ENCODE measurements around the gene PMP22. TPM values are rescaled to one million over a fixed set of nuclear protein-coding genes. Genes with fewer than 3 reads are reported as not detected.
A peak's percentile ranks its signal among the peaks of the same experiment; 100 is the strongest.

The PMP22 gene
- total and polyA plus RNA-seq, 2 of the 13 experiments (the other 11 are each of a cell fraction or from before 2014, with no cell fraction given): 5.7 to 6.2 TPM

GRCh38 chr17:15260376-15261257, 4.5 kb downstream of the PMP22 start (continued):
- TF ChIP-seq GLI4 (CRISPR knock-in tag; IDR thresholded peaks at IDR 0.05; ENCODE audit: borderline replicate concordance): 0 out of 2 replicates have a peak, but pooled peaks have one; percentile 35
- no peak for TF ChIP-seq ZNF878 (CRISPR knock-in tag; IDR thresholded peaks at IDR 0.05)
- TF ChIP-seq ZNF607 (CRISPR knock-in tag; IDR thresholded peaks at IDR 0.05; ENCODE audit: borderline replicate concordance): no peak
- no peak for TF ChIP-seq PRDM10 (CRISPR knock-in tag; IDR thresholded peaks at IDR 0.05; ENCODE audit: low read depth)
- no peak for TF ChIP-seq ZNF670 (CRISPR knock-in tag; IDR thresholded peaks at IDR 0.05; ENCODE audit: borderline replicate concordance)
- no peak for TF ChIP-seq PITX1 (CRISPR knock-in tag; IDR thresholded peaks at IDR 0.05)
- no peak for TF ChIP-seq MLX (CRISPR knock-in tag; IDR thresholded peaks at IDR 0.05)
- TF ChIP-seq ZSCAN12 (CRISPR knock-in tag; IDR thresholded peaks at IDR 0.05): no peak
- no peak for TF ChIP-seq HNRNPL (IDR thresholded peaks at IDR 0.05; ENCODE audit: low read depth, low read length)
- TF ChIP-seq, protein P1, sequence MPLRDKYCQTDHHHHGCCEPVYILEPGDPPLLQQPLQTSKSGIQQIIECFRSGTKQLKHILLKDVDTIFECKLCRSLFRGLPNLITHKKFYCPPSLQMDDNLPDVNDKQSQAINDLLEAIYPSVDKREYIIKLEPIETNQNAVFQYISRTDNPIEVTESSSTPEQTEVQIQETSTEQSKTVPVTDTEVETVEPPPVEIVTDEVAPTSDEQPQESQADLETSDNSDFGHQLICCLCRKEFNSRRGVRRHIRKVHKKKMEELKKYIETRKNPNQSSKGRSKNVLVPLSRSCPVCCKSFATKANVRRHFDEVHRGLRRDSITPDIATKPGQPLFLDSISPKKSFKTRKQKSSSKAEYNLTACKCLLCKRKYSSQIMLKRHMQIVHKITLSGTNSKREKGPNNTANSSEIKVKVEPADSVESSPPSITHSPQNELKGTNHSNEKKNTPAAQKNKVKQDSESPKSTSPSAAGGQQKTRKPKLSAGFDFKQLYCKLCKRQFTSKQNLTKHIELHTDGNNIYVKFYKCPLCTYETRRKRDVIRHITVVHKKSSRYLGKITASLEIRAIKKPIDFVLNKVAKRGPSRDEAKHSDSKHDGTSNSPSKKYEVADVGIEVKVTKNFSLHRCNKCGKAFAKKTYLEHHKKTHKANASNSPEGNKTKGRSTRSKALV (CRISPR knock-in tag; IDR thresholded peaks at IDR 0.05): peak; percentile 34; the same call in 1 of the 2 replicates
- TF ChIP-seq MTA3 (CRISPR knock-in tag; IDR thresholded peaks at IDR 0.05): no peak
- TF ChIP-seq ELF1 (CRISPR knock-in tag; IDR thresholded peaks at IDR 0.05): no peak; the same call in 1 of the 2 replicates
- TF ChIP-seq CSRNP2 (CRISPR knock-in tag; conservative IDR thresholded peaks at IDR 0.05; ENCODE audit: low read depth): no peak
- no peak for TF ChIP-seq POLR2AphosphoS5 (IDR thresholded peaks at IDR 0.05; ENCODE audit: low read depth, low read length)
- TF ChIP-seq KDM4B (CRISPR knock-in tag; IDR thresholded peaks at IDR 0.05): no peak
- peak; percentile 68; the same call in 1 of the 2 replicates for TF ChIP-seq ZNF343 (CRISPR knock-in tag; IDR thresholded peaks at IDR 0.05)
- no peak for TF ChIP-seq ZBTB21 (CRISPR knock-in tag; IDR thresholded peaks at IDR 0.05)
- no peak for TF ChIP-seq SOX13 (IDR thresholded peaks at IDR 0.05)
- no peak; a peak in 1 of 4 replicates for TF ChIP-seq SOX13 (CRISPR knock-in tag; conservative IDR thresholded peaks at IDR 0.05 in 1 of 2, IDR thresholded peaks at IDR 0.05 in 1 of 2)
- TF ChIP-seq CBX1 (IDR thresholded peaks at IDR 0.05; ENCODE audit: low read depth): no peak
- TF ChIP-seq SP4 (CRISPR knock-in tag; IDR thresholded peaks at IDR 0.05): no peak; the same call in 1 of the 2 replicates
- no peak for TF ChIP-seq TBL1XR1 (IDR thresholded peaks at IDR 0.05; ENCODE audit: borderline replicate concordance, low read length, partially characterized antibody)
- no peak for TF ChIP-seq MIER2 (CRISPR knock-in tag; IDR thresholded peaks at IDR 0.05)

Data from HepG2 (cell line).